NCI-H1694 treated with DMSO at 0.1 percent for 48 hours (cell line): ENCODE measurements around the gene CCDC8.
"Not testable (repeated sequence)": the region's sequence is repeated elsewhere in the genome, so short reads cannot be mapped to it uniquely, and the experiment has no call there.

Source experiments
- DNase-seq: peaks from one replicate; lab custom pipeline; 2025; lab: John Stamatoyannopoulos, UW

CCDC8 gene

GRCh38 chr19:46427518-46428045 lies 14.2 kb upstream of the CCDC8 start:
- DNase-seq, result no peak

GRCh38 chr19:46426506-46427162 lies 13.3 kb upstream of the CCDC8 start:
- peak; percentile 50 for DNase-seq

- no peak for DNase-seq
Observed at GRCh38 chr19:46426035-46426505, 12.7 kb upstream of the CCDC8 start.

GRCh38 chr19:46423188-46423587 lies 9.8 kb upstream of the CCDC8 start:
- no peak for DNase-seq

- no peak for DNase-seq
Observed at GRCh38 chr19:46422344-46422743, 9.0 kb upstream of the CCDC8 start.

GRCh38 chr19:46420056-46420455 lies 6.7 kb upstream of the CCDC8 start:
- DNase-seq, result no peak

- peak; percentile 61 for DNase-seq
Observed at GRCh38 chr19:46415804-46416709, 2.7 kb upstream of the CCDC8 start.

- not testable (repeated sequence) for DNase-seq
Observed at GRCh38 chr19:46414899-46415298, 1.5 kb upstream of the CCDC8 start.

GRCh38 chr19:46412650-46413261 lies 608 bp downstream of the CCDC8 start:
- DNase-seq, result no peak

- DNase-seq, result no peak
Observed at GRCh38 chr19:46411925-46412649, 1.3 kb downstream of the CCDC8 start.

GRCh38 chr19:46411088-46411924 lies 2.1 kb downstream of the CCDC8 start:
- no peak for DNase-seq

- no peak for DNase-seq
Observed at GRCh38 chr19:46410205-46411087, 2.9 kb downstream of the CCDC8 start.

- no peak for DNase-seq
Observed at GRCh38 chr19:46409191-46409590, 4.2 kb downstream of the CCDC8 start.

- no peak for DNase-seq
Observed at GRCh38 chr19:46408664-46409039, 4.7 kb downstream of the CCDC8 start.

- no peak for DNase-seq
Observed at GRCh38 chr19:46407856-46408663, 5.3 kb downstream of the CCDC8 start.

- no peak for DNase-seq
Observed at GRCh38 chr19:46406976-46407375, 6.4 kb downstream of the CCDC8 start.

GRCh38 chr19:46404753-46405468 lies 8.5 kb downstream of the CCDC8 start:
- DNase-seq, result no peak

GRCh38 chr19:46404055-46404752 lies 9.2 kb downstream of the CCDC8 start:
- no peak for DNase-seq
